ENCODE measurements around the gene MYO1D. TPM values are rescaled to one million over a fixed set of nuclear protein-coding genes. Genes with fewer than 3 reads are reported as not detected.

Gene MYO1D
- total RNA-seq, 1 donor from 2014 or later = 27.7 TPM

GRCh38 chr17:32801641-32802040, 75.3 kb downstream of the MYO1D start:
- Mint-ChIP-seq H3K4me1 (no peaks in the 10 kb centered on the region), H3K36me3 (ENCODE audit: low read depth) (no peaks in the 10 kb centered on the region), H3K27me3 (no peaks in the 10 kb centered on the region), H3K27ac (no peak overlapping the region), H3K9me3 (no peaks in the 10 kb centered on the region), H3K4me3 (no peak overlapping the region)
- CTCF ChIA-PET = interaction anchor here (0.9 to 2.3 kb wide), 3 partner anchors 18 to 76 kb away, joined by 3 to 10 read pairs (median 4); partner anchors contain the start of gene MYO1D
- no peak for TF ChIP-seq CTCF (IDR thresholded peaks at IDR 0.05)
- intact Hi-C loops (cut with micrococcal nuclease) = no loop called here
- DNase-seq (no peak), ATAC-seq (ENCODE audit: low read depth) (no peak)
- POLR2A ChIA-PET = no interaction called here

- DNase-seq = no peak
- intact Hi-C loops (cut with micrococcal nuclease) = no loop called here
- ChIA-PET POLR2A (no interaction called here), CTCF (interaction anchor here (0.9 to 1.3 kb wide), 2 partner anchors 18 to 76 kb away, joined by 3 to 4 read pairs; partner anchors contain the start of gene MYO1D)
- Mint-ChIP-seq H3K9me3 (no peaks in the 10 kb centered on the region), H3K4me1 (no peaks in the 10 kb centered on the region), H3K27me3 (no peaks in the 10 kb centered on the region), H3K4me3 (no peak overlapping the region), H3K36me3 (ENCODE audit: low read depth) (no peaks in the 10 kb centered on the region), H3K27ac (no peak overlapping the region)
- TF ChIP-seq CTCF (IDR thresholded peaks at IDR 0.05) = no peak
- no peak for ATAC-seq (ENCODE audit: low read depth)
Observed at GRCh38 chr17:32801193-32801592, 75.7 kb downstream of the MYO1D start.

GRCh38 chr17:32798938-32799337, 78.0 kb downstream of the MYO1D start:
- DNase-seq (no peak), ATAC-seq (ENCODE audit: low read depth) (no peak)
- ChIA-PET CTCF (interaction anchor here (1.5 to 2.2 kb wide), 2 partner anchors 78 to 111 kb away, joined by 3 to 8 read pairs; partner anchors contain the start of gene MYO1D), POLR2A (no interaction called here)
- Mint-ChIP-seq H3K36me3 (ENCODE audit: low read depth) (no peaks in the 10 kb centered on the region), H3K27me3 (no peaks in the 10 kb centered on the region), H3K9me3 (no peaks in the 10 kb centered on the region), H3K27ac (no peak overlapping the region), H3K4me3 (no peak overlapping the region), H3K4me1 (no peaks in the 10 kb centered on the region)
- TF ChIP-seq CTCF (IDR thresholded peaks at IDR 0.05) = no peak
- intact Hi-C loops (cut with micrococcal nuclease) = no loop called here

- Mint-ChIP-seq H3K36me3 (ENCODE audit: low read depth) (no peaks in the 10 kb centered on the region), H3K27me3 (no peaks in the 10 kb centered on the region), H3K9me3 (no peaks in the 10 kb centered on the region), H3K4me3 (no peak overlapping the region), H3K4me1 (no peaks in the 10 kb centered on the region), H3K27ac (no peak overlapping the region)
- CTCF ChIA-PET = interaction anchor here (1.4 to 1.5 kb wide), 2 partner anchors 12 to 81 kb away, joined by 3 to 5 read pairs; partner anchors contain the start of gene MYO1D
- intact Hi-C loops (cut with micrococcal nuclease) = no loop called here
- no peak for DNase-seq
- TF ChIP-seq CTCF (IDR thresholded peaks at IDR 0.05) = no peak
- POLR2A ChIA-PET = no interaction called here
- no peak for ATAC-seq (ENCODE audit: low read depth)
Observed at GRCh38 chr17:32795339-32795979, 81.5 kb downstream of the MYO1D start.

- DNase-seq = no peak
- no peaks in the 10 kb centered on the region for H3K4me1 Mint-ChIP-seq
- H3K27me3 Mint-ChIP-seq = no peaks in the 10 kb centered on the region
- H3K36me3 Mint-ChIP-seq (ENCODE audit: low read depth) = no peaks in the 10 kb centered on the region
- no peak overlapping the region for H3K27ac Mint-ChIP-seq
- no peaks in the 10 kb centered on the region for H3K9me3 Mint-ChIP-seq
- H3K4me3 Mint-ChIP-seq = no peak overlapping the region
- POLR2A ChIA-PET = no interaction called here
- CTCF ChIA-PET = interaction anchor here (1.5 kb wide), 1 partner anchor 82 kb away, joined by 3 read pairs; the partner anchor contains the start of gene MYO1D
- no peak for ATAC-seq (ENCODE audit: low read depth)
- TF ChIP-seq CTCF (IDR thresholded peaks at IDR 0.05) = no peak
- intact Hi-C loops (cut with micrococcal nuclease) = no loop called here
Observed at GRCh38 chr17:32794533-32795246, 82.2 kb downstream of the MYO1D start.

Measured in activated B cell treated with CpG ODN at 0.5 μM for 24 hours (primary cell).